Panc1 (cell line): ENCODE data around the gene ENO4. TPM values are rescaled to one million over a fixed set of nuclear protein-coding genes. Genes with fewer than 3 reads are reported as not detected.

Experiments used
- ATAC-seq: fragments of 200-7000 bp; cut with Tn5 transposase; 2 replicates; pipeline ENCODE4 v1.9.1; 2020; ENCODE audit warnings: mild to moderate bottlenecking, moderate library complexity
- Bru-seq: library from RNA; stranded (reverse); fragments of 400-500 nt; gene quantifications from one replicate; lab custom pipeline; 2021; lab: Mats Ljungman, UMichigan
- BruChase-seq, 2 experiments: library from RNA; stranded (reverse); fragments of 400-500 nt; gene quantifications; one replicate each; lab custom pipeline; 2021; lab: Mats Ljungman, UMichigan
- BruUV-seq: library from RNA; stranded (reverse); fragments of 400-500 nt; replicated peaks from 2 replicates; lab custom pipeline; 2021; lab: Mats Ljungman, UMichigan
- CTCF ChIA-PET: fragments of 300-600 bp; sonication (Branson Sonifier 250); formaldehyde crosslinking; loops from one replicate; lab custom pipeline; 2022; ENCODE audit warnings: antibody characterized with exemption; lab: Charles Lee
- POLR2A ChIA-PET: fragments of 300-600 bp; sonication (Branson Sonifier 250); formaldehyde crosslinking; loops from one replicate; lab custom pipeline; 2022; ENCODE audit warnings: antibody characterized with exemption; lab: Charles Lee
- DNase-seq: peaks from one replicate; pipeline ENCODE4 v3.0.0-alpha.2; 2010; ENCODE audit warnings: low read depth, low spot score
- H3K27ac ChIP-seq: 2 replicates; pipeline ENCODE4 v1.5.1; 2011; ENCODE audit warnings: mild to moderate bottlenecking, low read length, inconsistent platforms
- H3K27me3 ChIP-seq: fragments of 200-500 bp; sonication (Bioruptor generic); 2 replicates; pipeline ENCODE4 v1.6.0; 2014; ENCODE audit warnings: low read length, inconsistent platforms; ENCODE audit not compliant: control insufficient read depth, insufficient read depth
- H3K36me3 ChIP-seq: fragments of 200-500 bp; sonication (Bioruptor generic); 2 replicates; pipeline ENCODE4 v1.5.1; 2014; ENCODE audit warnings: inconsistent platforms, mild to moderate bottlenecking, low read length, moderate library complexity; ENCODE audit not compliant: control insufficient read depth, insufficient read depth
- H3K4me1 ChIP-seq: 2 replicates; pipeline ENCODE4 v1.5.1; 2011; ENCODE audit warnings: inconsistent platforms, mild to moderate bottlenecking, low read length, moderate library complexity; ENCODE audit not compliant: control insufficient read depth, insufficient read depth
- H3K4me3 ChIP-seq, 2 experiments: 2 replicates each; pipeline ENCODE4 v1.5.1; 2011 to 2012; ENCODE audit warnings: low read depth in 2 of 2, low read length in 2 of 2, mild to moderate bottlenecking in 2 of 2, inconsistent platforms in 1 of 2, moderate library complexity in 1 of 2
- H3K9me3 ChIP-seq: fragments of 200-500 bp; sonication (Bioruptor generic); 2 replicates; pipeline ENCODE4 v1.5.1; 2014; ENCODE audit warnings: low read depth, mild to moderate bottlenecking, inconsistent platforms, low read length, moderate library complexity; ENCODE audit not compliant: control insufficient read depth, insufficient read depth
- POLR2AphosphoS5 ChIP-seq: IDR thresholded peaks from 2 replicates; pipeline ENCODE4 v1.6.1; 2012; ENCODE audit warnings: mild to moderate bottlenecking, low read depth, low read length, moderate library complexity
- SIN3A ChIP-seq: IDR thresholded peaks from 2 replicates; pipeline ENCODE4 v1.6.1; 2012; ENCODE audit warnings: low read depth, mild to moderate bottlenecking, low read length, moderate library complexity, borderline replicate concordance; ENCODE audit not compliant: insufficient read depth
- TCF7L2 ChIP-seq: IDR thresholded peaks from 2 replicates; pipeline ENCODE4 v1.6.1; 2011; ENCODE audit warnings: mild to moderate bottlenecking, low read depth, low read length, inconsistent platforms
- in situ Hi-C: cut with HindIII; loops from 2 replicates; pipeline ENCODE4 v1.10.0; 2016; ENCODE audit warnings: low sequenced_read_pairs, low pct_unique_long_range_greater_than_20kb
- intact Hi-C: fragments of 100-400 bp; cut with micrococcal nuclease; formaldehyde crosslinking; loops from one replicate; pipeline ENCODE4 v1.10.0; 2022; ENCODE audit not compliant: unreplicated experiment
- long read RNA-seq: library from polyadenylated mRNA; unstranded; transcript quantifications from one replicate; pipeline ENCODE4 v2.0.0, GENCODE V29; 2021; ENCODE audit not compliant: unreplicated experiment
- polyA plus RNA-seq: library from polyadenylated mRNA; unstranded; fragments of >200 nt; gene quantifications from one replicate; pipeline ENCODE4 v1.2.1, GENCODE V29; 2012; ENCODE audit warnings: missing spikeins; ENCODE audit not compliant: insufficient read length
- total RNA-seq: library from RNA; stranded (reverse); gene quantifications from one replicate; pipeline ENCODE4 v1.2.1, GENCODE V29; 2021; ENCODE audit not compliant: unreplicated experiment
- TF ChIP-seq, protein P1 (sequence below), 2 experiments: IDR thresholded peaks; 2 replicates each; pipeline ENCODE4 v1.6.1; 2011 to 2012; ENCODE audit warnings: low read depth in 2 of 2, control low read depth in 1 of 2, low read length in 1 of 2, mild to moderate bottlenecking in 1 of 2, moderate library complexity in 1 of 2; ENCODE audit not compliant: insufficient read depth in 1 of 2
- TF ChIP-seq, protein P2 (sequence below): fragments of 450-650 bp; IDR thresholded peaks from 2 replicates; pipeline ENCODE4 v1.5.1; 2017; ENCODE audit warnings: mild to moderate bottlenecking

The ENO4 gene, protein sequence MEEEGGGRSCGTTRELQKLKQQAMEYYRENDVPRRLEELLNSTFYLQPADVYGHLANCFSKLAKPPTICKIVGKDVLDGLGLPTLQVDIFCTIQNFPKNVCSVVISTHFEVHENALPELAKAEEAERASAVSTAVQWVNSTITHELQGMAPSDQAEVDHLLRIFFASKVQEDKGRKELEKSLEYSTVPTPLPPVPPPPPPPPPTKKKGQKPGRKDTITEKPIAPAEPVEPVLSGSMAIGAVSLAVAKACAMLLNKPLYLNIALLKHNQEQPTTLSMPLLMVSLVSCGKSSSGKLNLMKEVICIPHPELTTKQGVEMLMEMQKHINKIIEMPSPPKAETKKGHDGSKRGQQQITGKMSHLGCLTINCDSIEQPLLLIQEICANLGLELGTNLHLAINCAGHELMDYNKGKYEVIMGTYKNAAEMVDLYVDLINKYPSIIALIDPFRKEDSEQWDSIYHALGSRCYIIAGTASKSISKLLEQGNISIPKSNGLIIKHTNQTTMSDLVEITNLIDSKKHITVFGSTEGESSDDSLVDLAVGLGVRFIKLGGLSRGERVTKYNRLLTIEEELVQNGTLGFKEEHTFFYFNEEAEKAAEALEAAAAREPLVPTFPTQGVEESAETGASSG
- total RNA-seq (0.15 TPM), Bru-seq, nascent RNA (percentile 20 among the genes with signal in this experiment), BruChase-seq, experiment 1, labeled RNA remaining after a 2-hour chase (percentile 20 among the genes with signal in this experiment), BruChase-seq, experiment 2, labeled RNA remaining after a 6-hour chase (percentile 17 among the genes with signal in this experiment)
- polyA plus RNA-seq, result 3.5 TPM
- long read RNA-seq, partial matches to known transcripts, result 1 of 5 reads
- long read RNA-seq, other reads (novel, unspliced or antisense), result 4 of 5 reads

DNA sequence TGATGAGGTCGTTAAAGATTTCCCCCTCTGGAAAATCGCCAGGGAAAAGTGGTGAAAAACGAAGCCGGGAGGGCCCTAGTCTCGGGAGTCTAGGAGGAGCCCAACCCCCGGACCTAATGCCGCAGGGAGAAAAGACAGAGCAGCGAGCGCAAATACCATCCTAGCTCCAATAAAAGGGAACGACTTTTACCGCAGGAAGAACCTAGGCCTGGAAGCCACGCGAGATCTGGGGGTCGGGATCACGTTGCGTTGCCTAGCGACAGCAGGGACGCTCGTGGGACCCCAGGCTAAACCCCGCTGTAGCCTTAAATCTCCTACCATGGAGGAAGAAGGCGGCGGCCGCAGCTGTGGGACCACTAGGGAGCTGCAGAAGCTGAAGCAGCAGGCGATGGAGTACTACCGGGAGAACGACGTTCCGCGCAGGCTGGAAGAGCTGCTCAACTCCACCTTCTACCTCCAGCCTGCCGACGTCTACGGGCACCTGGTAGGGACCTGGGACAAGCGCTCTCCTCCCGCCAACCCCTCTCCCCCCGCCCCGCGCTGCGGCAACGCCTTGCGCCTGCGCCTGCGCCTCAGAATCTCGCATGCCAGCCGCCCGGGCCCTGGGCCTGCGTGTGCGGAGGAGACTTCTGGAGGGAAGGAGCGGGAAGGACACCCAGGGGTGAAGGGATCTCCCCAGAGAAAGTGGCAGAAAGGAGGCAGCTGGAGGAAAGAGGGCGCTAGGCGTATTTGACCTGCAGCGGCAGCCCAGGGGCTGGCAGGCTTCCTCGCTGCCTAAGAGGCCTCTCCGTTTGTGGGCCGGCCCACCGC, at the start of gene ENO4:
Gene ENO4 (plus strand): TSS at position 252 of the 810 bp plus-strand sequence. CDS start 68 bp downstream, at position 320.
- ATAC-seq (peak; percentile 96), DNase-seq (peak; percentile 79)
- no peaks in the 10 kb centered on the region for H3K9me3 ChIP-seq
- intact Hi-C loops (no loop called here), in situ Hi-C loops (no loop called here)
- H3K27me3 ChIP-seq, result no peaks in the 10 kb centered on the region
- H3K4me1 ChIP-seq, result peaks cover 9% of the 10 kb centered on the region
- ChIA-PET CTCF (no interaction called here), POLR2A (interaction anchor here (0.6 to 1.4 kb wide), 4 partner anchors 9 to 326 kb away, joined by 3 to 7 read pairs (median 4); no protein-coding TSS in a partner anchor)
- peak within 1 kb of the TSS; percentile 79 to 84 for H3K4me3 ChIP-seq
- peaks cover 5% of the 10 kb centered on the region; the same call in 1 of the 2 replicates for H3K36me3 ChIP-seq
- peak within 1 kb of the TSS; percentile 93 for H3K27ac ChIP-seq
- BruUV-seq, result TSS peak; percentile 85
- TF ChIP-seq TCF7L2, result no peak
- TF ChIP-seq SIN3A, result peak; percentile 99
- peak; percentile 71 for TF ChIP-seq POLR2AphosphoS5

DNA sequence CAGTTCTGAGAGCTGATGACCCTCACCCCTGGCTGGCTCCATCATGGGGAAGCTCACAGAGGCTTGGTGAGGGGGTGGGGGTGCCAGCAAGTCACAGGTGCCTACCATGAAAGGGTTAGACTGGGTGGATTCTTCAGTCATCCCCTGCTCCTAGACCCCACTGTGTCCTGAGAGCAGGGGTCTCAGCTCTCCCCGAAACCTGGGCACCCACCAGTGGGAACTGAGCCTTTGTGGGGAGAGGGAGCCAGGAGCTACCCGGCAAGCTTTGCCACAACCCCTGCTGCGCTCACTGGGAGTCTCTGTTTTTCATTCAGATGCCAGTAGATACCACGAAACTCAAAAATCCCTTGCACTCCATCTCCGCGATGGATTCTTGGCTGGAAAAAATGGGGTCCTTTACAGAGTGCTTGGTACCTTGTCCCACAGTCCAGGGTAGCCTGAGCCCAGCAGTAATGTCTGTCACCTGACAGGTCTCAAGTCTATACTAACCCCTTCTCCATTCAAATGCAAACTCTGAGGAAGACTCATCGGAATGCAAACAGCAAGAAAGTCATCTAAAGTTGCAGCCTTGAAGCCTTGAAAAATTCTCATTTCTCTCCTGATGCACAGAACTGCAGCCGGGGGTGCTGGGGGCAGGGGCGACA, 48.9 kb upstream of the ENO4 start:
- intact Hi-C loops, result no loop called here
- Histone ChIP-seq H3K27ac (no peak overlapping the region), H3K4me1 (no peaks in the 10 kb centered on the region), H3K36me3 (no peaks in the 10 kb centered on the region), H3K27me3 (no peaks in the 10 kb centered on the region; the same call in 1 of the 2 replicates), H3K4me3 (no peak overlapping the region), H3K9me3 (no peaks in the 10 kb centered on the region)
- ATAC-seq (no peak), DNase-seq (no peak)
- BruUV-seq, result no TSS peak
- TF ChIP-seq TCF7L2 (no peak), SIN3A (no peak), POLR2AphosphoS5 (no peak)
- TF ChIP-seq, protein P1, sequence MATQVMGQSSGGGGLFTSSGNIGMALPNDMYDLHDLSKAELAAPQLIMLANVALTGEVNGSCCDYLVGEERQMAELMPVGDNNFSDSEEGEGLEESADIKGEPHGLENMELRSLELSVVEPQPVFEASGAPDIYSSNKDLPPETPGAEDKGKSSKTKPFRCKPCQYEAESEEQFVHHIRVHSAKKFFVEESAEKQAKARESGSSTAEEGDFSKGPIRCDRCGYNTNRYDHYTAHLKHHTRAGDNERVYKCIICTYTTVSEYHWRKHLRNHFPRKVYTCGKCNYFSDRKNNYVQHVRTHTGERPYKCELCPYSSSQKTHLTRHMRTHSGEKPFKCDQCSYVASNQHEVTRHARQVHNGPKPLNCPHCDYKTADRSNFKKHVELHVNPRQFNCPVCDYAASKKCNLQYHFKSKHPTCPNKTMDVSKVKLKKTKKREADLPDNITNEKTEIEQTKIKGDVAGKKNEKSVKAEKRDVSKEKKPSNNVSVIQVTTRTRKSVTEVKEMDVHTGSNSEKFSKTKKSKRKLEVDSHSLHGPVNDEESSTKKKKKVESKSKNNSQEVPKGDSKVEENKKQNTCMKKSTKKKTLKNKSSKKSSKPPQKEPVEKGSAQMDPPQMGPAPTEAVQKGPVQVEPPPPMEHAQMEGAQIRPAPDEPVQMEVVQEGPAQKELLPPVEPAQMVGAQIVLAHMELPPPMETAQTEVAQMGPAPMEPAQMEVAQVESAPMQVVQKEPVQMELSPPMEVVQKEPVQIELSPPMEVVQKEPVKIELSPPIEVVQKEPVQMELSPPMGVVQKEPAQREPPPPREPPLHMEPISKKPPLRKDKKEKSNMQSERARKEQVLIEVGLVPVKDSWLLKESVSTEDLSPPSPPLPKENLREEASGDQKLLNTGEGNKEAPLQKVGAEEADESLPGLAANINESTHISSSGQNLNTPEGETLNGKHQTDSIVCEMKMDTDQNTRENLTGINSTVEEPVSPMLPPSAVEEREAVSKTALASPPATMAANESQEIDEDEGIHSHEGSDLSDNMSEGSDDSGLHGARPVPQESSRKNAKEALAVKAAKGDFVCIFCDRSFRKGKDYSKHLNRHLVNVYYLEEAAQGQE (IDR thresholded peaks at IDR 0.05; ENCODE audit: insufficient read depth in 1 of 2, low read depth in 2 of 2, low read length in 1 of 2), result no peak
- TF ChIP-seq, protein P2, sequence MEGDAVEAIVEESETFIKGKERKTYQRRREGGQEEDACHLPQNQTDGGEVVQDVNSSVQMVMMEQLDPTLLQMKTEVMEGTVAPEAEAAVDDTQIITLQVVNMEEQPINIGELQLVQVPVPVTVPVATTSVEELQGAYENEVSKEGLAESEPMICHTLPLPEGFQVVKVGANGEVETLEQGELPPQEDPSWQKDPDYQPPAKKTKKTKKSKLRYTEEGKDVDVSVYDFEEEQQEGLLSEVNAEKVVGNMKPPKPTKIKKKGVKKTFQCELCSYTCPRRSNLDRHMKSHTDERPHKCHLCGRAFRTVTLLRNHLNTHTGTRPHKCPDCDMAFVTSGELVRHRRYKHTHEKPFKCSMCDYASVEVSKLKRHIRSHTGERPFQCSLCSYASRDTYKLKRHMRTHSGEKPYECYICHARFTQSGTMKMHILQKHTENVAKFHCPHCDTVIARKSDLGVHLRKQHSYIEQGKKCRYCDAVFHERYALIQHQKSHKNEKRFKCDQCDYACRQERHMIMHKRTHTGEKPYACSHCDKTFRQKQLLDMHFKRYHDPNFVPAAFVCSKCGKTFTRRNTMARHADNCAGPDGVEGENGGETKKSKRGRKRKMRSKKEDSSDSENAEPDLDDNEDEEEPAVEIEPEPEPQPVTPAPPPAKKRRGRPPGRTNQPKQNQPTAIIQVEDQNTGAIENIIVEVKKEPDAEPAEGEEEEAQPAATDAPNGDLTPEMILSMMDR, result no peak
- ChIA-PET CTCF (no interaction called here), POLR2A (interaction anchor here (0.6 kb wide), 1 partner anchor 369 kb away, joined by 3 read pairs; no protein-coding TSS in a partner anchor)
- in situ Hi-C loops, result no loop called here
